Measurements from ENCODE around the gene SLC22A23. TPM values are rescaled to one million over a fixed set of nuclear protein-coding genes. Genes with fewer than 3 reads are reported as not detected.

SLC22A23 gene
- total RNA-seq, 2 donors from 2014 or later = 53.1 to 129 TPM

GRCh38 chr6:3455569-3456394 is 1.1 kb downstream of the SLC22A23 start:
- H3K27me3 ChIP-seq (replicated peaks; ENCODE audit: insufficient read depth) = no peaks in the 10 kb centered on the region
- no peaks in the 10 kb centered on the region for H3K9me3 ChIP-seq
- TF ChIP-seq, protein P1, sequence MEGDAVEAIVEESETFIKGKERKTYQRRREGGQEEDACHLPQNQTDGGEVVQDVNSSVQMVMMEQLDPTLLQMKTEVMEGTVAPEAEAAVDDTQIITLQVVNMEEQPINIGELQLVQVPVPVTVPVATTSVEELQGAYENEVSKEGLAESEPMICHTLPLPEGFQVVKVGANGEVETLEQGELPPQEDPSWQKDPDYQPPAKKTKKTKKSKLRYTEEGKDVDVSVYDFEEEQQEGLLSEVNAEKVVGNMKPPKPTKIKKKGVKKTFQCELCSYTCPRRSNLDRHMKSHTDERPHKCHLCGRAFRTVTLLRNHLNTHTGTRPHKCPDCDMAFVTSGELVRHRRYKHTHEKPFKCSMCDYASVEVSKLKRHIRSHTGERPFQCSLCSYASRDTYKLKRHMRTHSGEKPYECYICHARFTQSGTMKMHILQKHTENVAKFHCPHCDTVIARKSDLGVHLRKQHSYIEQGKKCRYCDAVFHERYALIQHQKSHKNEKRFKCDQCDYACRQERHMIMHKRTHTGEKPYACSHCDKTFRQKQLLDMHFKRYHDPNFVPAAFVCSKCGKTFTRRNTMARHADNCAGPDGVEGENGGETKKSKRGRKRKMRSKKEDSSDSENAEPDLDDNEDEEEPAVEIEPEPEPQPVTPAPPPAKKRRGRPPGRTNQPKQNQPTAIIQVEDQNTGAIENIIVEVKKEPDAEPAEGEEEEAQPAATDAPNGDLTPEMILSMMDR (IDR thresholded peaks at IDR 0.05) = no peak
- TF ChIP-seq POLR2A (IDR thresholded peaks at IDR 0.05) (no peak), POLR2AphosphoS5 (IDR thresholded peaks at IDR 0.05) (no peak)
- peak; percentile 25 for DNase-seq (ENCODE audit: low spot score)
- 0% methylated on average over 37 of the region's 58 CpGs for WGBS
- peak overlapping the region; percentile 63 to 84 for H3K27ac ChIP-seq
- H3K36me3 ChIP-seq = no peaks in the 10 kb centered on the region
- intact Hi-C loops (cut with DNase I) = loop anchor here (5.0 to 10.0 kb wide), 3 partner anchors 98 to 279 kb away; no protein-coding TSS in a partner anchor
- H3K4me1 ChIP-seq (replicated peaks) = no peaks in the 10 kb centered on the region
- H3K4me3 ChIP-seq = peak overlapping the region; percentile 68

DNA sequence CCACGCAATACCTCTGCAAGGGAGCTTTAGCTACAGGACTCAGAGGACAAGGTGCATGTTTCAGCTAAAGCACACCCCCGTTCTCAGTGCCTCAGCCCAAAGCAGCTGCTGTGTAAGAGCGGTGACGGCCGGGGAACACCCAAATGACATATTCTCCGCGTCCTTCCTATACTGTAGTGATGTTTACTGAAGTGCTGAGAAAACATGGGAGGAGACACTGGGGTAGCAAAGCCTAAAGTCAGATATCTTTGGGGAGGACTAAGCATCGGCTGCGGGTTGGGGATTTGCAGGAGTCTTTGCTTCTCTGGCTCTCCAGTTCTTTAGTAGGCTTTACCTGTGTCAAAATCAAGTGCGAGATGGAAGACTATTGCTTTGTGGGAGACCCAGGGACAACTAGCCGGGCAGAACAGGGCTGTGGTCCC is 1.7 kb downstream of the SLC22A23 start:
- intact Hi-C loops (cut with DNase I) = loop anchor here (5.0 to 10.0 kb wide), 3 partner anchors 98 to 280 kb away; no protein-coding TSS in a partner anchor
- Histone ChIP-seq H3K4me1 (replicated peaks) (no peaks in the 10 kb centered on the region), H3K9me3 (no peaks in the 10 kb centered on the region), H3K36me3 (no peaks in the 10 kb centered on the region), H3K4me3 (peak overlapping the region; percentile 68), H3K27me3 (replicated peaks; ENCODE audit: insufficient read depth) (no peaks in the 10 kb centered on the region), H3K27ac (peak overlapping the region; percentile 63 to 84)
- peak; percentile 33 for DNase-seq (ENCODE audit: low spot score)
- TF ChIP-seq POLR2A (IDR thresholded peaks at IDR 0.05) = no peak
- WGBS = 29% methylated on average over 11 of the region's 11 CpGs

DNA sequence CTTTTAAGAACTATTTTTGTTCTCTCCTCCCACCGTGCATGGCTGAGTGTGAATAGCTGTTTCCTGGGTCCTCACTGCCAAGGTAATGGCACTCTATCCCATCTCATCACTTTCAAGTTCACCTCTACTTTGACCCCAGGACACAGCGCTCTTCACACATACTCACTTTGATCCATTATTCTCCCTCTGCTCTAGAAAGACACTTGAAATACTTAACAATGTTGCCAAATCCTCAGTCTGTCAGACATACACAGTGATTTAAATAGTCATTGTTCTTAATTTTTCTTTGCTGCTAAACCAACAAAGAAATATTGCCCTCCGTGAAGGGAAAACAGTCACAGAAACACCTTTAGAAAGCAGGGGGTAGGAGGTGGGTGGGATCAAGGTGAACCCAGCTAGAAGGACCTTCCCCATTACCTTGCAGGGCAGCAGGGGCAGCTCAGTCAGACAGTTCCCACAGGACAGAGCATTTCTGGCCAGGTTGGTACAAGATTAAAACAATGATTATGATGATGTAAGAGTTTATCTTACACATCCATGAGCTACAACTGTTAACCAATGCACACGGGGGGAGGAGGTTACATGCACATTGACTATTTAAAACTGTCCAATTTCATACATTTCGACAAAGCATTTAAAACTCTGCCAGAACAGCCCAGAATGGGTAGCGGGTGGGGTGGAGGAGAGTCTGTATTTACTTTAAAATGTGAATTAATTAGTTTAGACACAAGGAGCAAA is 2.4 kb downstream of the SLC22A23 start:
- intact Hi-C loops (cut with DNase I) = loop anchor here (5.0 to 10.0 kb wide), 3 partner anchors 97 to 280 kb away; no protein-coding TSS in a partner anchor

DNA sequence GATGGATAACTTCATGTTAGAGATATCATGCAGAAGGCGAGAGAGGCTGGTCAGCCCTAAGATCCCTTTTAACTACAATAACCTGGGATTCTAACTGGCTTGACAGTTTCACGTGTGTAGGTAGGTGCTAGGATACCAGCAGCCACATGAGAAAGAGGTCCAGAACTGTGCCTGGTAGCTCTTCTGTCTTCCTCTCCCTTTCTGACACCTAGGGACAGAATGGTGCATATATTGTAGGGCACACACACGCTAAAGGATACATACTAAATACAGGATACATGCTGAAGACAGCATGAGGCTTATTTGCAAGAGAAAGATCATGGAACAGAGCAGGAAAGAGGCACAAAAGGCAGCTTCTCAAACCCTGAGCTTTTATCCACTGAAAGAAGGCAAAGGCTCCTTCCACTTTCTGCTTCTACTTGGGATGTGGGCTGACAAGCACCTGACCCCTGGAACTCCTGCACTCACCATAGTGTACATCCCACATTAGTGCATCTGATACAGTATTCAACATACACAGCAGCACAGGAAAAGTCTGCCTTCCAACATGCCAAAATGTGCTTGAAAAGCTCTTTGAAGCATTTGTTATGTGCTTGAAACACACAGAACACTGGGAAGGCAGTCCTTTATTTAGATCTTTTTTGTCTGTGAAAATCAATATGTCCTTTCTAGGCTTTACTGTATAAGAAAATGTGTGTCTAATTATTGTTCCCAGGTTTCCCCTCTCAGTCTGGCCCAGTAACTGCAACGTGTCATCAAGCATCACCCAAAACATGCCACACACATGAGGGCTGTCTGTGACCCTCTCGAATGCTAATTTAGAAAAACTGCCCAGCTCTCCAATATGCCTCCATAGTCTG is 3.2 kb downstream of the SLC22A23 start:
- H3K9me3 ChIP-seq = no peaks in the 10 kb centered on the region
- intact Hi-C loops (cut with DNase I) = loop anchor here (10.0 kb wide), 1 partner anchor 281 kb away; no protein-coding TSS in a partner anchor
- TF ChIP-seq, protein P1 (IDR thresholded peaks at IDR 0.05) = peak in 1 of 4 experiments; percentile 4
- TF ChIP-seq POLR2AphosphoS5 (IDR thresholded peaks at IDR 0.05) (no peak), POLR2A (IDR thresholded peaks at IDR 0.05) (no peak)
- peak overlapping the region in 1 of 2 donors; percentile 6 for H3K27ac ChIP-seq
- no peaks in the 10 kb centered on the region for H3K27me3 ChIP-seq (replicated peaks; ENCODE audit: insufficient read depth)
- no peaks in the 10 kb centered on the region for H3K36me3 ChIP-seq
- peak overlapping the region; percentile 68 for H3K4me3 ChIP-seq
- WGBS = 87% methylated on average over 5 of the region's 5 CpGs
- DNase-seq (ENCODE audit: low spot score) = no peak
- no peaks in the 10 kb centered on the region for H3K4me1 ChIP-seq (replicated peaks)

More for the DNA sequence above, 2.4 kb downstream of the SLC22A23 start:
- peak overlapping the region; percentile 17 to 84 for H3K27ac ChIP-seq
- 43% methylated on average over 6 of the region's 6 CpGs for WGBS
- H3K4me1 ChIP-seq (replicated peaks) = no peaks in the 10 kb centered on the region
- H3K4me3 ChIP-seq = peak overlapping the region; percentile 68
- no peaks in the 10 kb centered on the region for H3K27me3 ChIP-seq (replicated peaks; ENCODE audit: insufficient read depth)
- TF ChIP-seq, protein P1 (IDR thresholded peaks at IDR 0.05) = no peak
- no peak for TF ChIP-seq POLR2AphosphoS5 (IDR thresholded peaks at IDR 0.05)
- TF ChIP-seq POLR2A (IDR thresholded peaks at IDR 0.05) = no peak
- no peaks in the 10 kb centered on the region for H3K36me3 ChIP-seq
- no peaks in the 10 kb centered on the region for H3K9me3 ChIP-seq
- DNase-seq (ENCODE audit: low spot score) = no peak
